ENCODE results near the gene NCKAP5. TPM values are rescaled to one million over a fixed set of nuclear protein-coding genes. Genes with fewer than 3 reads are reported as not detected.

The NCKAP5 gene
- total RNA-seq, 1 experiment from 2014 or later, result not detected

- TF ChIP-seq CTCF (conservative IDR thresholded peaks at IDR 0.05) (no peak), EZH2 (IDR thresholded peaks at IDR 0.05; ENCODE audit: low read depth) (no peak)
- no peaks in the 10 kb centered on the region; the same call in 1 of the 2 replicates for H3K27me3 ChIP-seq (ENCODE audit: insufficient read depth, low read depth)
- no TSS peak for BruUV-seq (replicated peaks)
- H2AFZ ChIP-seq, result no peak overlapping the region
- no peaks in the 10 kb centered on the region for H4K20me1 ChIP-seq (ENCODE audit: insufficient read depth)
- no peaks in the 10 kb centered on the region for H3K9me2 ChIP-seq (ENCODE audit: insufficient read depth)
- ChIA-PET CTCF (no interaction called here), POLR2A (ENCODE audit: unreplicated experiment) (no interaction called here)
- H3K79me2 ChIP-seq (ENCODE audit: low read depth), result no peaks in the 10 kb centered on the region
- no peaks in the 10 kb centered on the region for H3K4me1 ChIP-seq (replicated peaks; ENCODE audit: insufficient read depth)
- H3K27ac ChIP-seq, result no peak overlapping the region
- no peaks in the 10 kb centered on the region for H3K9me3 ChIP-seq (ENCODE audit: insufficient read depth, low read depth)
- no peak for DNase-seq
- no peaks in the 10 kb centered on the region for H3F3A ChIP-seq (ENCODE audit: insufficient read depth, low read depth)
- intact Hi-C loops (cut with micrococcal nuclease; ENCODE audit: unreplicated experiment), result no loop called here
- peak overlapping the region; percentile 40; the same call in 1 of the 2 replicates for H3K4me2 ChIP-seq
- no peaks in the 10 kb centered on the region for H3K36me3 ChIP-seq (ENCODE audit: low read depth)
- no peak overlapping the region for H3K4me3 ChIP-seq
Observed at GRCh38 chr2:133271105-133271504, 297.2 kb downstream of the NCKAP5 start.

- POLR2A ChIA-PET (ENCODE audit: unreplicated experiment), result no interaction called here
- TF ChIP-seq EZH2 (IDR thresholded peaks at IDR 0.05; ENCODE audit: low read depth) (no peak), CTCF (conservative IDR thresholded peaks at IDR 0.05) (no peak)
- BruUV-seq (replicated peaks), result no TSS peak
- H3K9me2 ChIP-seq (ENCODE audit: insufficient read depth), result no peaks in the 10 kb centered on the region
- DNase-seq, result no peak
- H3K9me3 ChIP-seq (ENCODE audit: insufficient read depth, low read depth), result no peaks in the 10 kb centered on the region
- peak overlapping the region; percentile 42; the same call in 1 of the 2 replicates for H3K4me3 ChIP-seq
- no peaks in the 10 kb centered on the region for H4K20me1 ChIP-seq (ENCODE audit: insufficient read depth)
- no peaks in the 10 kb centered on the region for H3K36me3 ChIP-seq (ENCODE audit: low read depth)
- CTCF ChIA-PET, result no interaction called here
- no peaks in the 10 kb centered on the region; the same call in 1 of the 2 replicates for H3K27me3 ChIP-seq (ENCODE audit: insufficient read depth, low read depth)
- intact Hi-C loops (cut with micrococcal nuclease; ENCODE audit: unreplicated experiment), result no loop called here
- H2AFZ ChIP-seq, result no peak overlapping the region
- no peaks in the 10 kb centered on the region for H3K79me2 ChIP-seq (ENCODE audit: low read depth)
- H3K27ac ChIP-seq, result no peak overlapping the region
- H3K4me1 ChIP-seq (replicated peaks; ENCODE audit: insufficient read depth), result no peaks in the 10 kb centered on the region
- H3K4me2 ChIP-seq, result peak overlapping the region; percentile 40
- no peaks in the 10 kb centered on the region for H3F3A ChIP-seq (ENCODE audit: insufficient read depth, low read depth)
Observed at GRCh38 chr2:133270550-133270949, 297.7 kb downstream of the NCKAP5 start.

- no peaks in the 10 kb centered on the region for H3F3A ChIP-seq (ENCODE audit: insufficient read depth, low read depth)
- H3K79me2 ChIP-seq (ENCODE audit: low read depth), result no peaks in the 10 kb centered on the region
- no peaks in the 10 kb centered on the region for H3K9me3 ChIP-seq (ENCODE audit: insufficient read depth, low read depth)
- TF ChIP-seq EZH2 (IDR thresholded peaks at IDR 0.05; ENCODE audit: low read depth), result no peak
- no peak for TF ChIP-seq CTCF (conservative IDR thresholded peaks at IDR 0.05)
- no peak overlapping the region for H3K4me3 ChIP-seq
- CTCF ChIA-PET, result no interaction called here
- intact Hi-C loops (cut with micrococcal nuclease; ENCODE audit: unreplicated experiment), result no loop called here
- no peak overlapping the region for H2AFZ ChIP-seq
- no peak overlapping the region for H3K4me2 ChIP-seq
- H3K27ac ChIP-seq, result no peak overlapping the region
- no peaks in the 10 kb centered on the region for H4K20me1 ChIP-seq (ENCODE audit: insufficient read depth)
- no peaks in the 10 kb centered on the region for H3K36me3 ChIP-seq (ENCODE audit: low read depth)
- POLR2A ChIA-PET (ENCODE audit: unreplicated experiment), result no interaction called here
- no peak for DNase-seq
- H3K9me2 ChIP-seq (ENCODE audit: insufficient read depth), result no peaks in the 10 kb centered on the region
- no peaks in the 10 kb centered on the region for H3K4me1 ChIP-seq (replicated peaks; ENCODE audit: insufficient read depth)
- BruUV-seq (replicated peaks), result no TSS peak
- H3K27me3 ChIP-seq (ENCODE audit: insufficient read depth, low read depth), result peaks cover 13% of the 10 kb centered on the region; the same call in 1 of the 2 replicates
Observed at GRCh38 chr2:133266926-133267590, 301.2 kb downstream of the NCKAP5 start.
